Activated CD4-positive, alpha-beta T cell treated with anti-CD3 and anti-CD28 coated beads, Interleukin-2, Interleukin-4, amounts not matched to agents 100 ng/mL and 50 ng/mL, durations not matched to agents 16 hours and 8 hours (primary cell): ENCODE measurements around the gene KCNG2.

Experiments used
- DNase-seq: peaks from one replicate; pipeline ENCODE4 v3.0.0-alpha.2; 2020; ENCODE audit warnings: low spot score

KCNG2 gene

DNA sequence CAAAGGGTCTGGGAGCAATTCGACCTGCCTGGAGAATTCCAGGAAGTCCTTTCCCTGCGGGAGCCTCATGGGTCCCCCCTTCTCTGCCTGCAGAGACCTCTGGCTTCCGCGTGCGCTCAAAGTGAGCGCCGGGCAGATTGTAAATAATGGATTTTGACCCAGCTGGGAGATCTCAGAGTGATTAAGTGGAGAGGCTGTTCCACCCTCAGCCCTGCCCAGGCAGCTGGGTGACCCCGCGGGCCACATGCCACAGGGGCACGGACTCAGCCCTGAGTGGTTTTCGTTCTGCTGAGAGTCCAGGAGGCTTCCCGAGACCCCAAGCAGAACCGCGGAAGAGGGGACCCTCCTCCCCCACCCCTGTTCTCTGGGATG lies 1.2 kb downstream of the KCNG2 start:
- DNase-seq, result no peak

DNA sequence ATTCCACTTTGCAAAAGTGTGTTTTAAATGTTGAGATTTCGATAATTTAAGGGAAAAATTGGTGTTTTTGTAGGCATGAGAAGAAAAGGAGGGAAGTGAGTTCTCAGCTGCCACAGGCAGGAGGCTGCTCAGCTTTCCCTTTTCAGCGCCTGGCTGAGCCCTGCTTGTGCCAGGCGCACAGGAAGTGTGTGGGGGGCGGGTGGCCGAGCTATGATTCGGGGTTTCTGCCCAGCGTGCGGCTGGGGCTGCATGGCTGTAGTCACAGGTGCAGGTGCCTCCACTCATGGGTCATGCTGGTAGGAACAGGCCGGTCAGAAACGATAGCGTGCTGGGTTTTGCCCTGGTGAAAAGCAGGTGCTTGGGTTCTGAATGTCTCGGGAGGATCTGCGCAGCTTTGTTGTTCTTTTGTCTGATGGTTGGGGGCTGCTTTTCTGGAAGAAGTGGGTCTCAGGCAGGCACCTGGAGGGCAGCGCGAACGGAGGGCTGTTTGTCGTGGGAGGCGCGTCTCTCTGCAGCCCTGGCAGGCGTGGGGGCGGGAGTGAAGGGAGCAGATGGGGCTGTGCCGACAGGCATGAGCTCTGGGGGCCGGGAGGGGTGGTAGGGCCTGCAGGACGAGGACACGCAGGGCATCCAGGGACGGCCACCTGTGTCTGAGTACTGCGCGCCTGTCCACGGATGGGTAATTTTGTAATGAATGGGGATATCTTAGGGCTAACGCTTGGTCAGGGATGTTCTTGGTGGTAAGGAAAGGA lies 2.1 kb downstream of the KCNG2 start:
- DNase-seq, result no peak

DNA sequence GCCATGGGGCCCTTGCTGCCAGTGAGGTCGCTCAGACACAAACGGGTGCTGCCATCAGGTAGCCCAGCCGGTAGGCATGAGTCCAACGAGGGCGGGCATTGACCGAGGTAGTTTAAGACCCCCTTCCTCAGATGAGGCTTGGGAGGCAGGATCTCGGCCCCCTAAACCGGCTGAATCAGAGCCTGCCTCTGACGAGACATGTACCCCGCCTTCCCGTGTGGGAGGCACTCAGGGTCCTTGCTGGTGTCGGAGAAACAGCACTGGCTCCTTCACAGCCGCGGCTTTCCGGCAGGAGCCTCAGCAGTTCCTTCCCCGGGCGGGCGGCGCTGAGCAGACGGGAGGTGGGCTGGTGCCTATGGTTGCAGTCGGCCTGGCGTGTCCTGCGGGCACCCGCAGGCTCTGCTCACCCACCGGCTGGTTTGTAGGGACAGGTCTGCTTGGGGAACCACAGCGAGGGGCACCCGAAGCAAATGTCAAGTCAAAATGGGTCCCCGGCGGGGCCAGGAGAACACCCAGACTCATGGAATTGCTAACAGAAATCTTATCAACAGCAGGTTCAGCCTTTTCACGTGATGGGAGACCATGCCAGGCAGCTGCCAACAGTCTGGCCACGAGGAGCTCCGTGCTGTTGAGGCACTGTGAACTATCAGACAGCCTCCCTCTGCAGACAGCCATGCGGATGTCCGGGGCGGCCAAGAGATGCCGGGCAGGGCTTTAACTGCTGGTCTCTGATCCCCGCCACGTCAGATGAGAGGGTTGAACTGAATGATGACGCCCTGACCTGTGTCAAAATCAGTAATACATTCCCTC lies 2.8 kb downstream of the KCNG2 start:
- DNase-seq, result no peak

DNA sequence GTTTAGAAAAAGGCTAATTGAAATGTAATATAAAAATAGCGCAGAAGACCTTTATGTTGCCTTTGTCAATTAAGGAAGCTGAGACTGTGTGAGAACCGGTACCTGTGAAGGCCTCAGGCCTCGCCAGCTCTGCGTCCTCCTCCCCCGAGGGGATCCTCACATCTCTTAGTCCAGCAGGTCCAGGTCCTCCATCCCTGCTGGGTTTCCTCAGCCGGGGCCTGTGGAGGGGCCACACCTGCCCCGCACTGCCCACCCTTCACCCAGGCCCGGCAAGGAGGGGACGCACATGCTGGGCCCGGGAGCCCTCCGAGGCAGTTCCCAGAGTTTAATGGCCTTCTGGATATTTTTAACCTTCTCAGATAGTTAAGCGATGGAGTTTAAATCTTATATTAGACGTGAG lies 3.5 kb downstream of the KCNG2 start:
- DNase-seq, result no peak

DNA sequence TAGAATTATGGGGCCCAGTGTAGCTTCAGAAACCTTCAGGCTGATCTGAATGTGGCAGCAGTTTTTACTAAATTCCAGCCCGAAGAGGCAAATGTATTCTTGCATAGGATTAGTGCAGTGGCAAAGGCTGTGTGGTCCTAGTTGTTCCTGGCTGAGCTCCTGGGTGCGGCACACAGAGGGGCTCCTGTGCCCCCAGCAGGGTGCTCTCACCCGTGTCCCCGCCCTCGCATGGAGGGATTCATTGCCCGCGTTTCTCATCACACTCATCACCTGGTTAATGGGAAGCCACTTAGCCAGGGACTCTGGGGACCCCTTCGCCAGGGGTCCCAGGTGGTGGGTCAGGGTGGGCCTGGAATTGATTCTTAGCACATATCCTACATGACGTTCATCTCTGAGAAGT lies 3.9 kb downstream of the KCNG2 start:
- DNase-seq, result no peak

DNA sequence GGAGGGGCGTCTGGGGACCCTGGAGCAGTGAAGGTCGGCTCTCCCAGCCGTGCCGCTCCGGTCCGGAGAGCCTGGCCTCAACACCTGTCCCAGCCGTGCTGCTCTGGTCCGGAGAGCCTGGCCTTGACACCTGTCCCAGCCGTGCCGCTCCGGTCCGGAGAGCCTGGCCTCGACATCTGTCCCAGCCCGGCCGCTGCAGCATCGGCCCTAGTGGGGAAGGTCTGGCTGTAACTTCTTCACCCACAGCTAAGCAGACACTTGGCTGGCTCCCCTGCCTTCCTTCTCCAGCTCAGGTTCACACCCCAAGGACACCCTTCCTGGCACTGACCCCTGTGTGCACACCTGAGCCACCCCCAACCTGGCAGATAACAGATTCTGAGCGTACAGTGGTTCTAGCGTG lies 4.6 kb downstream of the KCNG2 start:
- no peak for DNase-seq

DNA sequence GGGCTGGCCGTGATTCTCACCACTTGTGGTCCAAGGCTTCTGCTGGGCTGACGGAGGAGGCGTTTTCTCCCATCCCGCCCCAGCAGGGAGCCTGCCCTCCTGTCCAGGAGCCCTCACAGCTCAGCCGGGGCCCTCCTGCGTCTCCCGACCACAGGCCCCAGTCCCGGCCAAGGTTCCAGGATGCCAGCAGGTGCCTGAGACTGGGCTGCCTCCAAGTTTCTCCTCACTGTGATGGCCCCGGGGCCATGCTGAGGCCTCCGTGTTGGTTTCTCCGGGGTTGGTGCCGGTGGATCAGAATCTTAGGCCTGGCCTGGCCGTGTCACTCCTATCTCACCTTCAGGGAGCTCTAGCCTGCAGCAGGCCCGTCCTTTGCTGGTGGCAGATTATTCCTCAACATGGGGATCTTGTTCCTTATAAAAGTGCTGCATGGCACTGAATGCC lies 5.9 kb downstream of the KCNG2 start:
- no peak for DNase-seq

DNA sequence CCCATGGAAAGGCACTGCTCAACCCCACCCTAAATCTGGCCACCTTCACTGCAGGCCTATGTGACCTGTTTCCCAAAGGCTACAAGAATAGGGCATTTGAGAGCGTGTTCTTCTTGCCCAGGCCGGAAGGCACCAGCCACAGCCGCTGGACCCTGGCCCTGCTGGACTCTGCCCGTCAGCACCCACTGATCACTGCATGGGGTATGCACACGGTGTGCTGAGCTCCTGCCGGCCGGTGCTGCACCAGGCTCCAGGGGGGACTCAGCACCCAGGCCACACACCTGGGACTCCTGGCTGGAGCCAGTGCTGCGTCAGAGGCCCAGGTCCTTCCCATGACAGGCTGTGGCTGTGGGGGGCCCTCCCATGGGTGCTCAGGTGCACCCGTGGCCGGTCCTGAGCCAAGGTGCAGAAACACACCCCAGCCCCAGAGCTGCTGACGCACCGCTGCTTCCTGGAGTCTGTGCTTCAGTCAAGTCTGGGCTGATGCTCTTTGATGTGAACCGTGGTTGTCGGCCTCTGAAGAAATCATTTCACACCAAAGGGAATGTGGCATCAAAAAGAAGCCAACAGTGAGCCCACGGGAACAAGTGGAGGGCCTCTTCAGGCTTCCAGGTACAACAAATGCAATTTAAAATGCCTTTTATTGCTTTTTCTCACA lies 6.5 kb downstream of the KCNG2 start:
- DNase-seq, result no peak

DNA sequence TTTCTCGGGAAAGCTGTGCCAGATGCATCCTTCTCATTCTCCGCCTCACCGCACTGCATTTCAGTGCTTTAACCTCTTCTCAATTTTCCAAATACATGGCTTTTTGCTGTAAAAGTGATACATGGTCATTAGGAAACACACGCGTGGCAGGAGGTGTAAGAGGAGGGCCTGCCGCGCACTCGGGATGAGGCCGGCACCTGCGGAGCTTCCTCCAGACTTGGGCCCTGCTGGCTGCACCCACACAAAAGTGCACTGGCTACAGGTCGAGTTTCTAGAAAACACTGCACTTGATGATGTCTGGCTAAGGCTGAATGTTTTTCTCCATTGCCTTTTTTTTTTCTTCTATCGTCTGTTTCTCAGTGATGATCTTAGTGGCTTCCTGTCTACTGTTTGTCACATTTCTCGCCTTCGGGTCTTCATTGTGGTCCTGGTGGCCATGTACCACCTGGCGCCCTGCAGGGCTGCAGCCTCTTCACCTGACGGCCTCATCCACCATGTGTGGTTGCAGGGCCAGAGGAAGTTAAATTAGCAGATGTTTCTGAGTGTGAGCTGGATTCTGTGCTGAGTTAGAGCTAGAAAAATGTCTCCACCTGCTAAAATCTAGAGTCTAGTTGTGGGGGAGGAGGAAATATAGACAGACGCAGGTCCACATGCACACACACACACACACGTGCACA lies 7.6 kb downstream of the KCNG2 start:
- DNase-seq, result no peak

DNA sequence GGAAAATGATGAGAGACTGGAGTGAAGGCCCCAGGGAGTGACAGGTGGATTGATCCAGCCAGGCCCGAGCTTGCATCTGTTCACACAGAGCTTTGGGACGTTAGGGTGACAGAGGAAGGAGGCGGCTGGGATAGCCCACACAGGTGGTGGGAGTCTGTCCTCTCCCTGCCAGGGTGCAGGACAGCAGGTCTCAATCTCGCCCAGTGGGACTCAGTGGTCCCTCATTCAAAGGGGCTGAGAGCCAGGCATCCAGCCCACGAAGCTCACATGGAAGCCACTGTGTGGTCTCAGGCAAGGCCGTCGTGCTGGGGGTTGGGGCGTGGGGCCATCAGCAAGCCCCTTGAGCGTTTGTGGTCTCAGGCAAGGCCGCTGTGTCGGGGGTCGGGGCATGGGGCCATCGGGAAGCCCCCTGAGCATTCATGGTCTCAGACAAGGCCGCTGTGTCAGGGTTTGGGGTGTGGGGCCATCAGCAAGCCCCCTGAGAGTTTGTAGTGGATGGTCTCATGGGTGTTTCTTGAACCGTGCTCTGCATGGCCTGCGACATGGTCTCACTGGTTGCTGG lies 8.3 kb downstream of the KCNG2 start:
- DNase-seq, result no peak

DNA sequence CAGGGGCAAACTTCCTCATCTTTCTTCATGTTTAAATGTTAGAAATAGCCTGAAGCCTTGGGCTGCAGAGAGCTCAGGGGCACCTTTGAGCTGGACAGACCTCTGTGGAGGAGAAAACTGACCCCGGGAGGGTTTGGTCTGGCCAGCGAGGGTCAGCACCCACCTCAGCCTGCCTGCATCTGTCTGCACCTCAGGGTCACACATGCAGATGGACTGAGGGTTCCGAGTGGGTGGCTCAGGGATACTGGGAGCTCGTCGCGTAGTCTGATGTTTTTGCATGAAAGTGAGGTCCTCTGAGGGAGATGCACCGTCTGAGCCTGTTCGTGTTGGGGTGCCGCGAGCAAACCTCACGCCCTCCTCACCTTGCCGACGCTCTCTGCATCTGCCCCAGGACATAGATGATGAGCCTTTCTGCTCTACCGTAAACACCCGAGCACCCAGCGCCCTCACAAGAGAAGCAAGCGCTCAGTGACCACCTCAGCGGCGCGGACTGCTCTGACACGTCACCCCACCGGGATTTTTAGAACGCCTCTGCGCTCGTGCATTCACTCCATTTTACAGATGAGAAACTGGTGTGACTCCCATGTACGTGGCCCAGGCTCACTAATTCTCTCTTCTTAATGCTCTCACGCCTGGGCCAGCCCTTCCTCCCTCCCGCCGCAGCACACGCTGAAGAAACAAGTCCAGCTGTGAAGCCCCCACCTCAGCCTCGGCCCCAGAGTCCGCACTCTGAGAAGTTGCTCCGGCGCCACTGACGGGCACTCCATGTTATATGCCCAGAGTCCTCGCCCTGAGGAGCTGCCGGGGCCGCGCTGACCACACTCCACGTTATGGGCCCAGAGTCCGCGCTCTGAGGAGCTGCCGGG lies 9.5 kb downstream of the KCNG2 start:
- no peak for DNase-seq

DNA sequence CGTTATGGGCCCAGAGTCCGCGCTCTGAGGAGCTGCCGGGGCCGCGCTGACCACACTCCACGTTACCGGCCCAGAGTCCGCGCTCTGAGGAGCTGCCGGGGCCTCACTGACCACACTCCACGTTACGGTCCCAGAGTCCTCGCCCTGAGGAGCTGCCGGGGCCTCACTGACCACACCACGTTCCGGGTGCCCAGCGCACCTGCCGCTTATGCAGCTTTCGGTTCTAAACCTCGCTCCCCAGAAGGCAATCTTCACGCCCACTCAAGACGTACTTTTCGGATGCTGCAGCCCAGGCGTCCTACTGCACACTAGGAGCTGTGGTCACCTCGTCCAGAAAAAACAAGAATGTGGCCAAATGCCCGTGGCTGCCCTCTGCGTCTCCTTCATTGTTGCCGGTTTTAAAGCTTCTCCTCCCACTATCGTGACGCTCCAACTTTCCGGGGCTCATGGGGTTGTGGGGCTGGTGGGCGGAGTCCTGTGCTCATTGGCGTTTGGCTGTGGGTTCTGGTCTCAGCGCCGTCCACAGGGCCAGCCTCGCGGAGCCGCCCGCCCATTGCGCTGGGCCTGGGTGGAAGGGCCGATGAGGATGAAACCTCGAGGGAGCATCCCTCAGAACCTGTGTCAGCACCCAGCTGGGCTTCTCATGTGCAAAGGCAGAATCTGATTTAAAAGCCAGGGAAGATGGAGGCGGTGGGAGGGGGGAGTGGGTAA lies 11.9 kb downstream of the KCNG2 start:
- DNase-seq, result no peak

DNA sequence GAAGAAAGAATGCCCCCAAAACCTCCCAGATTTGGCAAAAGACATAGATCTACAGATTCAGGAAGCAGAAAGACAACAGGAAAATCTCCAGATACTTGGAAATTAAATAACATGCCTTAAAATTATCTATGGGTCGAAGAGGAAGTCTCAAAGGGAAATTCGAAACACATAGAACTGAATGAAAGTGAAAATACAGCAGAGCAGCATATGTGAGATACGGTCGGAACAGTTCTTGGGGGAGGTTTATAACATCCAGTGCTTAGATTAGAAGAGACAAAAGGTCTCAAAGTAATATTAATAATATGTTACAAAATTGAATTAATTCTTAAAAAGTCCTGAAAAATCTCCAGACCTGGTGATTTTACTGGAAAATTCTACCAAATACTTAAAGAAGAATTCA lies 14.3 kb downstream of the KCNG2 start:
- DNase-seq, result no peak

DNA sequence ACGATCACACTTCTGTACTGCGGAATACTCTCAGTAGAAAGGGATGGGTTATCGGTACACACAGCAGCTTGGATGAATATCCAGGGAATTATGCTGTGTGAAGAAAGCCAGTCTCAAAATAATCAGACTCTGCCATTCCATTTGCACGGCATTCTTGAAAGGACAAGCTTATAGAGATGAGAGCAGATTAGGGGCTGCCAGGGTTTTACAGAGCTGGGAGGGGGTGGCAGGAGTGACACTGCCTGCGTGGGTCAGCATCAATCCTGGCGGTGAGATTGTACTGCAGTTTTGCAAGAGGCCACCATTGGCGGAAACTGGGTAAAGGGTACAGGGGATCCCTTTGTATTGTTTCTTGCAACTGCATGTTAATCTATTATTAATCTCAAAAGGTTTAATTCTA lies 16.6 kb downstream of the KCNG2 start:
- DNase-seq, result no peak

DNA sequence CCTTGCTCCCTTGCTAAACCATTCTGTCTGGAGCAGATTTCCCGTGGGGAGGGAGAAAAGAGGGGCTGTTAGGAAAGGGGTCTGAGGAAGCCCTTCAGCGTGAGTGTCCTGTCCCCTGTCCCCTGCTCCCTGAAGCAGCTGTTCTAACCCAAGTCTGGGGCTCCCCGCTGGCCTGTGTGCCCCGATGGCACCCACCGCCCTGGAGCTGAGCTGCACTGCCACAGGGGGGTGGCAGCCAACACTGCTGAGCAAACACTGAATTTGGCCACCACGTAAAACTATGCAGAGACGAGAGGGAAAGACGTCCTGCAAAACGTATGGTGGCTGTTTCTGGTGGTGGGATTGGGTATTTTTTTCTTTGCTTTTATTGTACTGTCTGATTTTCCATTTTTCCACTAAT lies 17.9 kb downstream of the KCNG2 start:
- no peak for DNase-seq

DNA sequence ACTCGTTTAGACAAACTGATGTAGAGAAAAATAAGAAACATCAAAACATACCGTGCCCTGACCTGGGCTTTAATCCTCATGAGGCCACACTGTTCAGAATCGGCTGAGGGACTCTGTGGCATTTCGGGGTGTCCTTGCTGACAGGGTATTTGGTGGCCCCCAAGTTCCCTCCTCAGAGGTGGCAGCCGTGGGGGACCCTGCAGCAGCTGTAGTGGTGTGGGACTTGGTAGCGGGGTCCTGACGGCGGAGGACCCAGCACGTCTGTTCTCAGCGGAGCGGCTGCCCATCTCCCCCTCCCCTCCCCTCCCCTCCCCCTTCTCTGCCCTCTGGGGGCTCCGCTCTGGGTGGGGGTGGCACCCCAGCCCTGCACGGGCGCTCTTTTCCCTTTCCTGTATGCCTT lies 18.4 kb downstream of the KCNG2 start:
- DNase-seq, result no peak

DNA sequence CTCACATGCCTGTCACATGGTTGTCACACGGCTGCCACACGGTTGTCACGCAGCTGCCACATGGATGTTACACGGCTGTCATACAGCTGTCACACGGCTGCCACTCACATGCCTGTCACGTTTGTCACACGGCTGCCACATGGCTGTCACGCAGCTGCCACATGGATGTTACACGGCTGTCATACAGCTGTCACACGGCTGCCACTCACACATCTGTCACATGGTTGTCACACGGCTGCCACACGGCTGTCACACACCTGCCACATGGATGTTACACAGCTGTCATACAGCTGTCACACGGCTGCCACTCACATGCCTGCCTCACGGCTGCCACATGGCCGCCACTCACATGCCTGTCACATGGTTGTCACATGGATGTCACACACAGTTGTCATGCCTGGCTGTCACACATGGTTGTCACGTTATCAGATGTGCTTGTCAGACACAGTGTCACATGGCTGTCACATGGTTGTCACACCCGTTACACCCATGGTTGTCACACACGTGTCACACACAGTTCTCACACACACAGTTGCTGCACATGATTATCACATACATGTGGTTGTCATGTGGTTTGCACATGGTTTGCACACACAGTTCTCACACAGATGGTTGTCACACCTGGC lies 19.4 kb downstream of the KCNG2 start:
- DNase-seq, result no peak

DNA sequence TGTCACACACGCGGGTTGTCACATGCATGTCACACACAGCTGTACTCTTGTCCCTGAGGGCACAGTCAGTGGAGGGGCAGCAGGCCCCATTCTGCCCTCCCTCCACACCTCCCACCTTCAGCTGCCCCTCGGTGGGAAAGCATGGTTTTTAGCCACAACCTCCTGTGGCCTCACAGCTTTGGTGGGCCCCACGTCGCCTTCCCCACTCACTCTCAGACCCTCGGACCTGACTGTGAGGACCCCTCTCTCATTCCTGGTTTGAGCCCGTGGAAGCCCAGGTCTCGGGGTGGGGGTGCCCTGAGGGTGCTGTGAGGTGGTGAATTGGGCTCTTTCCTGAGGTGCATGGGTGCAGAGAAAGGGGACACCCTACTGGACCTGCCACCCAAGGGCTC lies 19.9 kb downstream of the KCNG2 start:
- DNase-seq, result no peak

DNA sequence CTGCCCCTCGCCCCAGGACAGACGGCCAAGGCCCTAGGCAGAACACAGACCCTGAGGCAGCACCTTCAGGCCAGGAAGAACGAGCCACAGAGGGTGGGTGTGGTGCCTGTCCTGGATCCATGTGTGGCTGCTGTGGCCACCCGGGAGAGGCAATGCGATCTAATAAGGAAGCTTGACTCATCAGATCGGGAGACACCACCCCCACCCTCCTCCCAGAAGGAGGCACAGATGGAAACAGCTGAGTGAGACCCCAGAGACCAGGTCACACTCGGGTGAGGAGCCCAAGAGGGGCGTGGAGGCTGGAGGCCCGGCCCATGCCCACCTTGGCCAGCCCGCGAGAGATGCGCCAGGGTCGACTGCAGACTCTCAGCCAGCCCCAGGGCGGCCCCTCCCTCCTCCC lies 20.3 kb downstream of the KCNG2 start:
- DNase-seq, result no peak

DNA sequence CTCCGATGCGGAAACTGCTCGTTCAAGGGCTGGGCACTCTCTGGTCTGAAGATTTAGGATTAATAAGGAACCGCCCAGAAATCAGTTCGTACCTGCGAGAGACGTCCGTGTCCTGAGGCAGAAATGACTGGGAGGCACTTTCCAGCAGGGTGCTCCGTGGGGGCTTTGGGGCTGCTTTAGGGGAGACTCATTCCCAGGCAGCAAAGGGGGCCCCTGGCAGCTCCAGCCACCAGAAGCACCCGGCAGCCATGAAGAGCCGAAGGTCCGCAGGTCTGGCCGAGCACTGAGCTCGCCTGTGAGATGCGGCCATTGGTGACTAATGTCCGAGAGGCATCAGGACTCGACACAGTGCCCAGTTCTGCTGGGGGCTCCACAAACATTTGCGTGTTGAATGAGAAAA lies 20.9 kb downstream of the KCNG2 start:
- DNase-seq, result no peak
